IPS-18a (cell line): ENCODE results near the gene ADH1B.
"Not testable (repeated sequence)": the region's sequence is repeated elsewhere in the genome, so short reads cannot be mapped to it uniquely, and the experiment has no call there.

ENCODE experiments used
- H3K27ac ChIP-seq: one replicate; pipeline ENCODE4 v1.5.1; 2013; ENCODE audit warnings: low read length
- H3K27me3 ChIP-seq: one replicate; pipeline ENCODE4 v1.6.1; 2013; ENCODE audit warnings: mild to moderate bottlenecking, low read length; ENCODE audit not compliant: control insufficient read depth, insufficient read depth
- H3K36me3 ChIP-seq: one replicate; pipeline ENCODE4 v1.6.1; 2013; ENCODE audit warnings: low read depth, low read length; ENCODE audit not compliant: control insufficient read depth
- H3K4me1 ChIP-seq: one replicate; pipeline ENCODE4 v1.6.1; 2013; ENCODE audit warnings: low read depth, low read length; ENCODE audit not compliant: control insufficient read depth
- H3K4me3 ChIP-seq: one replicate; pipeline ENCODE4 v1.5.1; 2013; ENCODE audit warnings: low read length
- H3K9ac ChIP-seq: one replicate; pipeline ENCODE4 v1.6.1; 2013; ENCODE audit warnings: mild to moderate bottlenecking, low read length, moderate library complexity
- H3K9me3 ChIP-seq: one replicate; pipeline ENCODE4 v1.6.1; 2013; ENCODE audit warnings: low read depth, low read length; ENCODE audit not compliant: control insufficient read depth

The ADH1B gene

DNA sequence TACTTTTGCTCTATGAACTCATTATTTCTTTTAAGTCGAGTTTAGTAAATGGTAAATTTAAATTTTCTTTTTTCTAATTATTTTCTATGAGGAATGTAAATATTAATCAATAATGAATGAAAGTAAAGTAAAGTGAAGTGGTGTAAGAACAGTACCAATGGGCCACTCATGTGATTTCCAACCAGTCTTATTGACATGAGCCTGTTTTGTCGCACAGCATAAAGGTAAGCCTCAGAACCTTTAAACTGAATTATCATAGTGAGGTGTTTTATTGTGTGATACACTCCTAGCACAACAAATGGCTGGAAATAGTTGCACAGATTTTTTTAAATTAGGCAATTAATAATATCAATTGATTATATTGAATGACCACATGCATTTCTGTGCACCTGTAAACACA, 30.3 kb upstream of the ADH1B start:
- Histone ChIP-seq H3K27ac (no peak overlapping the region), H3K4me3 (no peak overlapping the region), H3K9me3 (no peaks in the 10 kb centered on the region), H3K27me3 (no peaks in the 10 kb centered on the region), H3K36me3 (no peaks in the 10 kb centered on the region), H3K9ac (no peak overlapping the region), H3K4me1 (no peaks in the 10 kb centered on the region)

DNA sequence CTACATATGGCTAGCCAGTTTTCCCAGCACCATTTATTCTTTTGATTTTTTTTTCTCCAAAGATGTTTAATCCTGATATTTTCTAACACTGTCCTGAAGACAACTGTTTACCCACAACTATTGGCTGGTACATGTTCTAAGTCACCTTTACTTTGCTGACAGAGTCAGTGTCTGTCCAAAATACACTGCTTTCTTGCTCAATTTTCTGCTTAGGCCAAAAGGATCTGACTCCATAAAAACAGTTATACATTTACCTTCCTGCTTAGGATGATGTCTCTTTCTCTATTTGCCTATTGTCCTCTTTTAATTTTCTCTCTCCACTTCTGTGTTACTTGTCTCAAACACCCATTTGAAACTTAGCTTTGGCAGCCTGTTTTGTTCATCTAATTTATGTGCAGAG, 28.1 kb upstream of the ADH1B start:
- no peak overlapping the region for H3K4me3 ChIP-seq
- H3K9ac ChIP-seq = no peak overlapping the region
- no peak overlapping the region for H3K27ac ChIP-seq
- no peaks in the 10 kb centered on the region for H3K36me3 ChIP-seq
- H3K27me3 ChIP-seq = no peaks in the 10 kb centered on the region
- H3K9me3 ChIP-seq = no peaks in the 10 kb centered on the region
- no peaks in the 10 kb centered on the region for H3K4me1 ChIP-seq

DNA sequence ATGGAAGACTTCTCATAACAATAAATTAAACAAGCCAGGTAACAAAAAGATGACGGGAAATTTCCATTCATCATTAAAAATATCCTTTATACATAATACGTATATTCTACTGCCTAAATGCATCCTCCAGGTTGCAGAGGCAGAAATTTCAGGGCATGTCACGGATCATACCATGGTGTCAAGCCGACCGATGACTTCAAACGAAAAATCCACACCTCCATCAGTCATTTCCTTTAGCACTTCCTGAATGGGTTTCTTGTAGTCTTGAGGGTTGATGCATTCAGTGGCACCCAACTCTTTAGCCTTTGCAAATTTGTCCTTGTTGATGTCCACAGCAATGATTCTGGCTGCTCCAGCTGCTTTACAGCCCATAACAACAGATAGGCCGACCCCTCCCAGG, 21.4 kb upstream of the ADH1B start:
- H3K4me3 ChIP-seq, H3K9me3 ChIP-seq, H3K36me3 ChIP-seq, H3K27me3 ChIP-seq, H3K4me1 ChIP-seq, H3K9ac ChIP-seq, H3K27ac ChIP-seq: not testable (repeated sequence)

DNA sequence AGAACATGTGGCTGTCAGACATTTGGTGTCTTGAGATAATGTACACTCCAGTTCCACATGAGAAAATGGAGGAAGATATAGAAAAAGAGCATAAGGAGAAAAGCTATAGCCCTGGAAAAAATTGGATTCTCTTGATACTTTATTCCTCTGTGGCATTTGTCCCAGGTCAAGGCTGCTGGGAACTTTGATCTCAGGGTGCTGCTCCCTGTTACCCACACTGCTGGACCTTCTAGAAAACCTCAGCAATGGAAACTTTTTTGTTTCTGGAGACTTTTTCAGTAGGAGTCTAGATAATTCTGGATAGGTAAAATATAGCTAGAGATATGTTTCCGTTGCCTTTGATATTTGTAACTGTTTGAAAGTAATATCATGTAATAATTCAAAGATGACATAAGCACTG, 20.2 kb upstream of the ADH1B start:
- Histone ChIP-seq H3K27me3 (no peaks in the 10 kb centered on the region), H3K4me1 (no peaks in the 10 kb centered on the region), H3K36me3 (no peaks in the 10 kb centered on the region), H3K9me3 (no peaks in the 10 kb centered on the region), H3K27ac (no peak overlapping the region), H3K9ac (no peak overlapping the region), H3K4me3 (no peak overlapping the region)

DNA sequence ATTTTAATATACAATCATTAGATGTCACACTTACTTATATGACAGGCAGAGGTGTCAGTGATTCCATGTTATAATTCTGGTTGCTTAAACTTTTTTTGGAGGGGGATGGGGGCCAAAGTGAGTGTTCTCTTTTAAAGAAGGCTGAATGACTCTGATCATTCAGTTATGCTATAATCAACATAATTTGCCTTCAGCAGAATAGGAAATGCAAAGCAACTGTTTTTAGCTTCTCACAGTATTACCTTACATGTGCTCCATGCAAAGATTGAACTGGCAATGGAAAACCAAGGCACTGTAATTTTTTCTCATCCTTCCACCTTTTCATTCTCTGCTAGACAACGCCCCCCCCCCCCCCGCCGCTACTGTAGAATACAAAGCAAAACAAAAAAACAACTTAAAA, 18.0 kb upstream of the ADH1B start:
- no peaks in the 10 kb centered on the region for H3K27me3 ChIP-seq
- H3K27ac ChIP-seq = no peak overlapping the region
- H3K4me1 ChIP-seq = no peaks in the 10 kb centered on the region
- no peak overlapping the region for H3K4me3 ChIP-seq
- H3K9ac ChIP-seq = no peak overlapping the region
- H3K9me3 ChIP-seq = no peaks in the 10 kb centered on the region
- no peaks in the 10 kb centered on the region for H3K36me3 ChIP-seq

DNA sequence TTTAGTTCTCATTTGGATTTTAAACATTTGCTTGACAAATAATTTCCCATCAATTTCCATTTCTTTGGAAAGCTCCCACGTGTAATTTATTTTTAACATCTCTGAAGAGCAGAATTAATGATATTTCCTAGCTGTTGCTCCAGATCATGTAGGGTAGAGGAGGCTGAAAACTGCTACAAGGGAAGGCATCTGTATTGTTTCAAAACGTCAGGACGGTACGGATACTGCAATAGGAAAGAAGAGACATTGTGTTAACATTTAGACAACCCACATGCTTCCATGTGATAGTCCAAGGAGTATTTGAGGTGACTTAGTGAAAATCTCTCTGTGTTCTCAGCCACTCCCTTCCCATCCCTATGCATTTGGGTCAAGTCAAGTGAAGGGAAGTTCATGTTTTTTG, 15.4 kb upstream of the ADH1B start:
- Histone ChIP-seq H3K9me3 (no peaks in the 10 kb centered on the region), H3K4me3 (no peak overlapping the region), H3K27me3 (no peaks in the 10 kb centered on the region), H3K9ac (no peak overlapping the region), H3K4me1 (no peaks in the 10 kb centered on the region), H3K27ac (no peak overlapping the region), H3K36me3 (no peaks in the 10 kb centered on the region)

DNA sequence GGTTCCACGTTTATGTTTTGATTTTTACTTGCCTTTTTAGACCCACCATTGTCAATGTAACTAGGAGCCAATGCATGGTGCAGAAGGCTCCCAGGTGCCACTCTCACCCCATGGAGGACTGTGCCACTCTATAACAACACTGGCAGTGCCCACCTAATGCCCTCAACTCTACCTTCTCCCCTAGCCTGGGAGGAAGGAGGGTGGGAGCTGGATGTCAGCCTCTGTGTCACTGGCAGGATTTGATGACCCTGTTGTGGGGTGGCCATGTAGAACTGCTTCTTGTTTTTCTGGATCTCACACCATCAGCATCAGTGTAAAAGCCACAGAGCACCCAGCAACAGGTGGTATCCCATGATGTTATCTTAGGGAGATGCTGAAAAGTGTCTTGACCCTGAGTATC, 13.7 kb upstream of the ADH1B start:
- H3K9ac ChIP-seq = no peak overlapping the region

DNA sequence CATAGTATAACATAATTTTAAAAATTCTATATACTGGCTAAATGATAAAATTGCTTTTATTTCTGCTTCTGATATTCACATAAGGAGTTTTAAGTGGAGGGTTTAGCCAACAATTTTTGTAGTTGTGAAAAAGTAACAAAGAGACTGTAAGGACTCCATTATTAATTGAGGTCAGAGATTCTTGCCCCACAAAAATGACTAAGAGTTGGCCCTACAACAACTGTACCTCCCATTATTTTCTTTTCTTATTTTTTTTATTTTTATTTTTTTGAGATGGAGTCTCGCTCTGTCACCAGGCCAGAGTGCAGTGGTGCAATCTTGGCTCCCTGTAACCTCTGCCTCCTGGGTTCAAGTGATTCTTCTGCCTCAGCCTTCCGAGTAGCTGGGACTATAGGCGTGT, 9.4 kb upstream of the ADH1B start:
- H3K9me3 ChIP-seq = peaks cover 3% of the 10 kb centered on the region
- H3K36me3 ChIP-seq = no peaks in the 10 kb centered on the region
- H3K4me1 ChIP-seq = no peaks in the 10 kb centered on the region
- H3K9ac ChIP-seq = no peak overlapping the region
- no peak overlapping the region for H3K4me3 ChIP-seq
- H3K27ac ChIP-seq = no peak overlapping the region
- H3K27me3 ChIP-seq = no peaks in the 10 kb centered on the region

More for the DNA sequence above, 13.7 kb upstream of the ADH1B start:
- Histone ChIP-seq H3K27me3 (no peaks in the 10 kb centered on the region), H3K27ac (no peak overlapping the region), H3K36me3 (no peaks in the 10 kb centered on the region), H3K9me3 (no peaks in the 10 kb centered on the region), H3K4me3 (no peak overlapping the region), H3K4me1 (no peaks in the 10 kb centered on the region)

DNA sequence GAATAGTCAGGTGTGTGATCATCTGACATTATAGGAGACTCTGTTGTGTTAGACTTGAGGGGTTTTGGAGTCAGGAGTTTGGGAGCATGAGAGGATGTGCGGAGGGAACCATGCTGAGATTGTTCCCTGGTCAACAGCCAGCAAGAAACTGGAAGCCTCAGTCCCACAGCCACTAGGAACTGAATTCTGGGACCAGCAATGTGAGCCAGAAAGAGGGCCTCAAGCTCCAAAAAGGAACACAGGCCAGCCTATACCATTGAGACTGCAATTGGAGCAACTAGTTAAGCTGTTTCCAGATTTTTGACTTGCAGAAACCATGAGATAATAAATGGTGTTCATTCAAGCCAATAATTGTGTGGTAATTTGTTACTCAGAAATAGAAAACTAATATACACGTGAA, 8.7 kb upstream of the ADH1B start:
- no peaks in the 10 kb centered on the region for H3K4me1 ChIP-seq
- peaks cover 3% of the 10 kb centered on the region for H3K9me3 ChIP-seq
- no peak overlapping the region for H3K4me3 ChIP-seq
- H3K27me3 ChIP-seq = no peaks in the 10 kb centered on the region
- no peak overlapping the region for H3K9ac ChIP-seq
- no peaks in the 10 kb centered on the region for H3K36me3 ChIP-seq
- H3K27ac ChIP-seq = no peak overlapping the region

DNA sequence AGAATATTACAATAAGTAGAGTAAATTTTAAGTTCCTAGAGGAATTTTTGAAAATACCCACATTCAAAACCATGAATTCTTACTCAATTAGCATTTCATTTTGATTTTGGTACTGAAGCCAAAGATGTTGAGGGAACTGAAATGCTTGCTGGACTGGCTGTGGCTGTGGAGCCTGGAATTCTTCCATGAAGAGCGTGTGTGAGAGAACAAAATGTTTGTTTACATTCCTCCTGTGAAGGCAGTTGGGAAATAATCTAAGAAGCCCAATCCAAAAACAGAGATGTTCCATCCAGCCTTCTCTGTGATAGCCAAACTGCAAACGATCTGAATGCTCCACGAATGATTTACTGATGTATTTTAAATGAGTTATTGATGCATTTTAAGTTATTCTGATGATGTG, 3.8 kb upstream of the ADH1B start:
- peaks cover 10% of the 10 kb centered on the region for H3K4me1 ChIP-seq
- peaks cover 3% of the 10 kb centered on the region for H3K9me3 ChIP-seq
- H3K9ac ChIP-seq = no peak overlapping the region
- H3K36me3 ChIP-seq = no peaks in the 10 kb centered on the region
- H3K27me3 ChIP-seq = no peaks in the 10 kb centered on the region
- no peak overlapping the region for H3K27ac ChIP-seq
- H3K4me3 ChIP-seq = no peak overlapping the region

DNA sequence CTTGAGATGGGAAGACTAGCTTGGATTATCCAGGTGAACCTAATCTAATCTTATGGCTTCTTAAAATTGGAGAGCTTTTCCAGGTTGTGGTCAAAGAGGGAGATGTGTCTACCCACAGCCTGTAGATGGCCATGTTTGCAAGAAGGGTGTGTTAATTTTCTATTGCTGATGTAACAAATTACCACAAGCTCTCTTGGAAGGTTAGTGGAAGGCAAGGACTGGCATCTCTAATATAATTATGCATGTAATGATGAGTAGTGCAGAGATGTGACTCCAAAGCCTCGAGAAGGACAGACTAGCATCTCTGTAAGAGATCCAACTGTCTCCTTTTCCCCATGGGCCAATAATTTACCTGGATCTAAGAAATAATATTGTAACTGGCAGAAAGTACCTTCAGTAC, 3.2 kb upstream of the ADH1B start:
- H3K4me3 ChIP-seq = no peak overlapping the region
- H3K9me3 ChIP-seq = peaks cover 3% of the 10 kb centered on the region
- H3K27ac ChIP-seq = no peak overlapping the region
- H3K27me3 ChIP-seq = no peaks in the 10 kb centered on the region
- H3K9ac ChIP-seq = no peak overlapping the region
- no peaks in the 10 kb centered on the region for H3K36me3 ChIP-seq
- H3K4me1 ChIP-seq = peaks cover 10% of the 10 kb centered on the region

DNA sequence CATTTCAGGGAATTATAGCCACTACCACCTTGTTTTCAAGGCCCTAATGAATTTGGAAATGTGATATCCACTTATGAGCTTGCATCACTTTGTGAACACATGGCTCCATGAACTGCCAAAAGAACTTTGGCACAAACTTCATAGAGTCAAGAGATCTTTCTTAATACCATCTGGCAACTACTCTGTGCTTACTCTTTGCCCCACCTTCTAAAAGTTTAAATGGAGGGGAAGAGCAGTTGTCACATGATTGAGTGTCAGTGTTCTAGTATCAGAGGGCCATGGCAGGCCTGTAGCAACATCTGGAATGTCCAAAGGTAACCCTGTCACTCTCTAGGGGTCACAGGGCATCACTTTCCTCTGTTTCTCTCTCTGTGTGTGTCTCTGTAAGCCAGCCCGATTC, 2.6 kb upstream of the ADH1B start:
- H3K27ac ChIP-seq = no peak overlapping the region
- H3K9me3 ChIP-seq = peaks cover 3% of the 10 kb centered on the region
- no peak overlapping the region for H3K9ac ChIP-seq
- H3K4me3 ChIP-seq = no peak overlapping the region
- H3K36me3 ChIP-seq = no peaks in the 10 kb centered on the region
- peaks cover 10% of the 10 kb centered on the region for H3K4me1 ChIP-seq
- no peaks in the 10 kb centered on the region for H3K27me3 ChIP-seq

DNA sequence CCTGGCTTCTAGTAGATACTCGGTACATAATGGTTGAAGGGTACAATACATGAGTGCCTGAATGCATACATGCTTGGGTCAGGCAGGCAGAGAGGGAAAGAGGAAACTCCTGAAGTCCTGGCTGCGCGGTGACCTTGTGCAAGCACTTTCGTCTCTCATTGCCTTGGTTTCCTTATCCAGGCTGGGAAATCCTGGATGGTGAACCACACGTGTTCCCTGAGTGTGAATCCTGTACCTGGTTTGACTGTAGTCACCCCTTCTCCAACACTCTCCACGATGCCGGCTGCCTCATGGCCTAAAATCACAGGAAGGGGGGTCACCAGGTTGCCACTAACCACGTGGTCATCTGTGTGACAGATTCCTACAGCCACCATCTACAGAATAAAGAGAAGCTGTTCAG, 3.4 kb downstream of the ADH1B start:
- not testable (repeated sequence) for H3K9ac ChIP-seq, H3K4me3 ChIP-seq, H3K36me3 ChIP-seq, H3K9me3 ChIP-seq, H3K27me3 ChIP-seq, H3K27ac ChIP-seq
- peaks cover 10% of the 10 kb centered on the region for H3K4me1 ChIP-seq
